ENCODE data around the gene ZBTB44.
"Not testable (repeated sequence)": the region's sequence is repeated elsewhere in the genome, so short reads cannot be mapped to it uniquely, and the experiment has no call there.

ZBTB44 gene

DNA sequence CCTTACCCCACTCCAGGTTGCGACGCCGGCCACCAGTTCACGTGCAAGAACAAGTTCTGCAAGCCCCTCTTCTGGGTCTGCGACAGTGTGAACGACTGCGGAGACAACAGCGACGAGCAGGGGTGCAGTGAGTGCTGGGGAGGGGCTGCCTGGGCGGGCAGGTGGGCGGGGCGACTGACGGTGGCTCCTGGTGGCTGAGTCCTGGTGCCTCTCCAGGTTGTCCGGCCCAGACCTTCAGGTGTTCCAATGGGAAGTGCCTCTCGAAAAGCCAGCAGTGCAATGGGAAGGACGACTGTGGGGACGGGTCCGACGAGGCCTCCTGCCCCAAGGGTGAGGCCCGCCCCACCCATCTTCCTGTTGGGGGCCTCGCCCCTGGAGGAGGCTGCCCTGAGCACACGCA lies 116.4 kb downstream of the ZBTB44 start:
- no peak for DNase-seq (ENCODE audit: low read depth, low spot score)

GRCh38 chr11:130197386-130198035 lies 117.2 kb downstream of the ZBTB44 start:
- no peak for DNase-seq (ENCODE audit: low read depth, low spot score)

- no peak for DNase-seq (ENCODE audit: low read depth, low spot score)
Measured at GRCh38 chr11:130194241-130195023, 120.3 kb downstream of the ZBTB44 start.

DNA sequence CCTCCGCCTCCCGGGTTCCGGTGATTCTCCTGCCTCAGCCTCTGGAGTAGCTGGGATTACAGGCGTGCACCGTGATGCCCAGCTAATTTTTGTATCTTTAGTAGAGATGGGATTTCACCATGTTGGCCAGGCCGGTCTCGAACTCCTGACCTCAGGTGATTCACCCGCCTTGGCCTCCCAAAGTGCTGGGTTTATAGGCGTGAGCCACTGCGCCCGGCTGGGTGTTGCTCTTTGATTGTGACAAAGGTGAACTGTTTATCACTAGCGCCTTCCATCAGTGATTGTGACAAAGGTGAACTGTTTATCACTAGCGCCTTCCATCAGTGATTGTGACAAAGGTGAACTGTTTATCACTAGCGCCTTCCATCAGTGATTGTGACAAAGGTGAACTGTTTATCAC lies 121.2 kb downstream of the ZBTB44 start:
- DNase-seq (ENCODE audit: low read depth, low spot score), result not testable (repeated sequence)

- DNase-seq (ENCODE audit: low read depth, low spot score), result no peak
Measured at GRCh38 chr11:130192845-130193267, 121.9 kb downstream of the ZBTB44 start.

- DNase-seq (ENCODE audit: low read depth, low spot score), result no peak
Measured at GRCh38 chr11:130191896-130192295, 122.8 kb downstream of the ZBTB44 start.

DNA sequence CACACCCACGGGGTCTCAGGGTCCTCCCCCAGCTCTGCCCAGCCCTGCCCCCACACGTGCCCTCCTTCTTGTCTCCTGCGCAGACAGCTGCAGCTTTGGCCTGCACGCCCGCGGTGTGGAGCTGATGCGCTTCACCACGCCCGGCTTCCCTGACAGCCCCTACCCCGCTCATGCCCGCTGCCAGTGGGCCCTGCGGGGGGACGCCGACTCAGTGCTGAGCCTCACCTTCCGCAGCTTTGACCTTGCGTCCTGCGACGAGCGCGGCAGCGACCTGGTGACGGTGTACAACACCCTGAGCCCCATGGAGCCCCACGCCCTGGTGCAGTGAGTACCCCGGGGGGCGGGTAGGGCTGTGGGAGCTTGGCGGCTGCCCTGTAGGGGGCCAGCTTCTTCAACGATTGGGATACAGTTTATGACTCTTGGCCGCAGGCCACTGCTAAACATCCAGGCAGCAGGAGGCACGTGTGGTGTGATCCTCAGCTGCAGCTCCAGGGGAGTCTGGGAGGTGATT lies 124.3 kb downstream of the ZBTB44 start:
- DNase-seq (ENCODE audit: low read depth, low spot score), result no peak

GRCh38 chr11:130189492-130190210 lies 125.1 kb downstream of the ZBTB44 start:
- DNase-seq (ENCODE audit: low read depth, low spot score), result no peak

DNA sequence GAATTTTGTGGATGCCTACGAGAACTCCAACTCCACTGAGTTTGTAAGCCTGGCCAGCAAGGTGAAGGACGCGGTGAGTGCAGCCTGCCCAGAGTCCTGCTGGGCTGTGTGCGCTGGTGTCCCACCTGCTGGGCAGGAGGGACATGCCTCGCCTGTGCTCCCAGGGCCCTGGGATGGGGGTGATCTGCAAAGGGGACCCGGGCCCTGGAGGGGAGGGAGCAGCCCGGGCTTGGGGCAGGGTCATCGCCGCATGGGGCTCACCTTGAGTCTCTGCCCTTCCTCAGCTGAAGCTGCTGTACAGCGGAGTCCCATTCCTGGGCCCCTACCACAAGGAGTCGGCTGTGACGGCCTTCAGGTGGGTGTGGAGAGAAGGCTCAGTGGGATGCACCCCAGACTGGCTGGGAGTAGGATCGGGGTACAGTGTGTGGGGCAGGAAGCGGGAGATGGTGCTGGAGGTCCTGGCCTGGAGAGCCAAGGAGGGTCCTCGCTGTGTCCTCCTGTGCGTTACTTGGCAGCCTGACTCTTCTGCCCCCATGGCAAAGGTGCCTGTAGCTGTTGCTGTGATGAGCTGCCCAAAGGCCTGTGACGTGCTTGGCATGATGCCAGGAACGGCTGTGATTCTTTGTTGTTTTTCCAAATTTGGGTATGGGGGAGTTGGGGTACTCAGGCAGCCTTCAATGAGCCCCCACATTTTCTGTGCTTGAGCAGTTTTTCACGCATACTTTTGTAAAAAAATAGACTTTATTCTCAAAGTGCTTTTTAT lies 126.0 kb downstream of the ZBTB44 start:
- DNase-seq (ENCODE audit: low read depth, low spot score), result no peak

DNA sequence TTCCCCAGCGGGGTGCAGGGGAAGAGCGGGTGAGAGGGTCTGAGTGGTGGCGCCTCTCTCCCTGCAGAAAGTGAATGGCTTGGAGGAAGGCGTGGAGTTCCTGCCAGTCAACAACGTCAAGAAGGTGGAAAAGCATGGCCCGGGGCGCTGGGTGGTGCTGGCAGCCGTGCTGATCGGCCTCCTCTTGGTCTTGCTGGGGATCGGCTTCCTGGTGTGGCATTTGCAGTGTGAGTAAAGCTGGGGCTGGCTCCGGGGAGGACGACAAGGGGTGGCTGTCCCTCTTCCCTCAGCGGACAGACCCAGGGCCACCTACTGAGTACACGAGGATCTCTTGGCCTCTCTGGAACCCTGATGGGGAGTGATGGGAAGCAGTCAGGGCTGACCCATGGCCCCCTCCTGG lies 126.7 kb downstream of the ZBTB44 start:
- no peak for DNase-seq (ENCODE audit: low read depth, low spot score)

DNA sequence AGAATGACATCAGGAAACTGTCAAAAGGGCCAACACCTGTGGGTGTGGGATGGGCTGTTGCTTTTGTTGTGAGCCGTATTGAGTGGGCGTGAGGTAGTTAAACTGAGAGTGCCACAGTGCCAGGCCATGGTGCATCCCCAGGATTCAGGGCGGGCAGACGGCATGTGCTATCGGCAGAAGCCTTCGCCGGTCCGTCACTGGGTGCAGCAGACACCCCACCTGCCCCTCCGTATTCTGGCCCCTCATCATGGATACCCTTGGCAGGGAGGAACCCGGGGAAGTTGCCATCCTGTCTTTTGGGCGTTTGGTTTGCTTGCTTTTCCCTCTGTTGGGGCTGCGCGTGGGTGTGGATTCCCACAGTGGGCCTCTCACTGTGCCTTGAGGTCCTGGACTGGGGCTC lies 127.6 kb downstream of the ZBTB44 start:
- DNase-seq (ENCODE audit: low read depth, low spot score), result no peak

- DNase-seq (ENCODE audit: low read depth, low spot score), result no peak
Measured at GRCh38 chr11:130183878-130184610, 130.7 kb downstream of the ZBTB44 start.

DNA sequence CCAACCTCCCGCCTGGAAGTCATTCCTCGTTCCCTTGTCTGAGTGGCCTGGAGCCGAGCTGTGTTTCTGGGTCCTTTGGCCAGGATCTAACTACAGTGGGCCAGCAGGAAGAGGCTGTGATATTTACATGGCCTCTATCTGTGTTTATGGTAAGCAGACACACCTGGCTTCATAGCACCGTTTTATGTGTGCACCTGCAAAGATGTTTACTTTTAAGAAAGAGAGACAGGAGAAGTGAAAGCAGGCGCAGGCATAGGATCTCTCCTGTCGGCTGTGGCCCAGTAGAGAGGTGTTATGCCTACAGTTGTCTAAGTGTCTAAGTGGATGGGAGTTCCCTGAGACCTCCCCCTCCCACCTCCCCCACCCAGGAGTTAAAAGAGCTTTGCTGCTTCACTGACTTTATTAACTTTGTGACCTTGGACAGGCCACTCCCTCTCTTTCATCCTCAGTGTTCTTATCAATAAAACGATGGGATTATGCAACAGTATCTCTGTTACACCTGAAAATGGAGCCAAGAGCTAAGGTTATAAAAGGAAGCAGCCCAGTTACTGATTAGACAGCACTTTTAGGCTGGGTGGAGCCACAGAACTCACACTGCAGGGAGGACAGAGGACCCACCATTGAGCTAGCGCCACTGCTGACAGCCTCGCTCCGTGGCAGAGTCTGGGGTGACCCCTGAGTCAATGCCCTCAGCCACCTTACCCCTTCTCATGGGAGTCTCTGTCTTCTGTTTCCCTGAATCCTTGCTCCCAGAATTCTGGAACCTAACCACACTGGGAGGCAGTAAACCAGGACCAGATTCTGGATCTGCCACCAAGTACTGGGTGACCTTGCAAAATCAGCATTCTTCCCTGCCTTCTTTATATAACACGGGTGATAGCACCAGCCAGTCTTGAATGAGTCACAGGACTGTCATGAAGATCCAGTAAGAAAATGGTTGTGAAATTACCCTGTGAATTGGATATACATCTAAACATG lies 133.1 kb downstream of the ZBTB44 start:
- DNase-seq (ENCODE audit: low read depth, low spot score), result no peak

- no peak for DNase-seq (ENCODE audit: low read depth, low spot score)
Measured at GRCh38 chr11:130180896-130181294, 133.8 kb downstream of the ZBTB44 start.

DNA sequence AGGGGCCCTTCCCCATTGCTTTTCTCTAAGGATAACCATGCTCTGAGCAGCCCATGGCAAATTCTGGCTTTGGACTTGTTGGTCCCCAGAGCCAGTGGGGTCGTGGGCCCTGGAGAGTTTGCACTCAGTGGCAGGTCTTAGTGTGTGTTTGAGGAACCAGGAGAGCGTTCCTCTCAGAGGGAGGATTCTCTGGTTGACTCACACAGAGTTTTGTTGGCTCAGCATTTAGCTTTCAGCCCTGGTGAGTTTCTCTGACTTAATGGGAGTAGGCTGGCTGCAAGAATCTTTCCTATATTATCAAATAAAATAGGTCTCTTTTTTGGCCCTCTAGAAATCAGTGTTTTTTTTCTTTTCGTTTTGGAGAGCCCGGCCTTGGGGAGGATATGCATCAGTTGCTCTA lies 134.2 kb downstream of the ZBTB44 start:
- no peak for DNase-seq (ENCODE audit: low read depth, low spot score)

DNA sequence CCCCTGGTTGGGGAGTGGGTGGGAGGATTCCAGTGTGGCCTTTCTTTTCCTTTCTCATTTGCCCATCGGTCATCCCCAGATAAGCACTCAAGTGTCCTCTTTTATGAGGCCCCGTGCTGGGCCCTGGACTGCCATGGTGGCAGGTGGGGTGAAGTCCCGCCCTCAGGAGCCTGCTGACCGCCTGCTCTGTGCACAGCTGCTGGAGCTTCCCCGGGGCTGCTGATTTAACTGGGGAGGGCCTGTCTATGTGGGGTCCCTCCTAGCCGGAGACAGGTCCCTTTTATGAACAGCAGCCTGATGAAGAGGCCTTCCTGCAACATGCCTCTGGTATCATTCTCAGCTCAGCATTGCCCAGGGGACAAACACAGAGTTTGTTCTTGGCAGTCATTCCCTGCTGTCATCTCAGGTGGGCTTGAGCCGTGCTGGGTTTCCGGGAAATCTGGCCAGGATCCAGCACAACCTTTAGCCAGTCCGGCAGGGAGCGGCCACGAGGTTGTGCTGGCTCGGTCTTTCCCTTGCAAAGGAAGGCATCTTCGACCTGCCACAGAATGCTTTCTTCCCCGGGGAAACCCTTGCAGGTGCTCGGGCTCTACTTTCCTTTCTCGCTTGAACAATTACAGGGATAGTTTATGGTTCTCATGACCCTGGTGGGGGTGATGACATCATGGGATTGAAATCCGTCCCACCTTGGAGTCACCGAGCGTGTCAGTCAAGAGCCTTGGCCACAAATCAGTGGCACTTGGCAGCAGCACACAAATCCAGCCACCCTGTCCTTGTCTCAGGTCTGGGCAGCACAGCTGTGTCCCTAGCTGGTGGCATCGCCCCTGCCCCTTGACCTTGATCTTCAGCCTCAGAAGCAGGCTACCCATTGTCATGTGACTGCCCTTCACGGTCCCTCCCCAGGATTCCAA lies 135.1 kb downstream of the ZBTB44 start:
- DNase-seq (ENCODE audit: low read depth, low spot score), result no peak

- no peak for DNase-seq (ENCODE audit: low read depth, low spot score)
Measured at GRCh38 chr11:130178441-130179339, 136.0 kb downstream of the ZBTB44 start.

DNA sequence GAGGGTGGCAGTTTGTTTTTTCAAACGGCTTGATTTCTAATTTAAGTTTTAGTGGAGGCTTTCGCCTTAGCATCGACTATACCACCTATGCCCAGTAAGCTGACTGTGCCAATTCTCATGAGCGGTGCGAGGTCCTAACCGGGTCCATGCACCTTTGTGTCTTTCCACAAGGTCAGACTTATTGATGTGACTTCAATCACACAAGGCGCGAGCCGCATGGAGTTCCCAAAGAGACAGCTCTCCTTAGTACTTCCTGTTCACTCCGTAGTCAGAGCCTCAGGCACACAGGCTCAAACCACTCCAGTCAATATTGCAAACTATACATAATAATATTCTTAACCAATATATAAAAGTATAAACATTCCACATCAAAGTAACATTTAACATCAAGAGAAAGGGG lies 136.9 kb downstream of the ZBTB44 start:
- DNase-seq (ENCODE audit: low read depth, low spot score), result no peak
